Spleen (tissue), 7 donors: Measurements from ENCODE around the gene VIL1.

Experiments
- POLR2AphosphoS5 ChIP-seq, 3 donors: sonication (generic); formaldehyde crosslinking; IDR thresholded peaks; one replicate each; pipeline ENCODE4 v1.5.1; 2017; ENCODE audit warnings: antibody characterized with exemption in 3 of 3
- TF ChIP-seq, protein P1 (sequence below), 11 experiments: fragments of 200-600 bp in 7 of 11; fragments of 450-650 bp in 4 of 11; sonication (generic) in 4 of 11; IDR thresholded peaks in 8 of 11; conservative IDR thresholded peaks in 3 of 11; 1 replicate in 7 of 11; 2 replicates in 4 of 11; pipeline versions ENCODE4 v1.4.0 to v1.8.0; 2016 to 2021; ENCODE audit warnings: antibody characterized with exemption in 11 of 11, inconsistent platforms in 4 of 11, mild to moderate bottlenecking in 1 of 11
- donor health status: DM: no; HTN: no; CAD: no; lungs with moderate emphysema.
- donor health status: DM: no; HTN: no; CAD: no.
- donor health status: DM: no; HTN: no; CAD: no.

GRCh38 chr2:218405086-218405745, 13.7 kb upstream of the VIL1 start:
- TF ChIP-seq POLR2AphosphoS5 (IDR thresholded peaks at IDR 0.05) = no peak
- TF ChIP-seq, protein P1, sequence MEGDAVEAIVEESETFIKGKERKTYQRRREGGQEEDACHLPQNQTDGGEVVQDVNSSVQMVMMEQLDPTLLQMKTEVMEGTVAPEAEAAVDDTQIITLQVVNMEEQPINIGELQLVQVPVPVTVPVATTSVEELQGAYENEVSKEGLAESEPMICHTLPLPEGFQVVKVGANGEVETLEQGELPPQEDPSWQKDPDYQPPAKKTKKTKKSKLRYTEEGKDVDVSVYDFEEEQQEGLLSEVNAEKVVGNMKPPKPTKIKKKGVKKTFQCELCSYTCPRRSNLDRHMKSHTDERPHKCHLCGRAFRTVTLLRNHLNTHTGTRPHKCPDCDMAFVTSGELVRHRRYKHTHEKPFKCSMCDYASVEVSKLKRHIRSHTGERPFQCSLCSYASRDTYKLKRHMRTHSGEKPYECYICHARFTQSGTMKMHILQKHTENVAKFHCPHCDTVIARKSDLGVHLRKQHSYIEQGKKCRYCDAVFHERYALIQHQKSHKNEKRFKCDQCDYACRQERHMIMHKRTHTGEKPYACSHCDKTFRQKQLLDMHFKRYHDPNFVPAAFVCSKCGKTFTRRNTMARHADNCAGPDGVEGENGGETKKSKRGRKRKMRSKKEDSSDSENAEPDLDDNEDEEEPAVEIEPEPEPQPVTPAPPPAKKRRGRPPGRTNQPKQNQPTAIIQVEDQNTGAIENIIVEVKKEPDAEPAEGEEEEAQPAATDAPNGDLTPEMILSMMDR (IDR thresholded peaks at IDR 0.05 in 8 of 11, conservative IDR thresholded peaks at IDR 0.05 in 3 of 11) = no peak
